Liver (tissue), 9 donors: ENCODE data around the gene IGSF3. TPM values are rescaled to one million over a fixed set of nuclear protein-coding genes. Genes with fewer than 3 reads are reported as not detected.
"Not testable (repeated sequence)": the region's sequence is repeated elsewhere in the genome, so short reads cannot be mapped to it uniquely, and the experiment has no call there.

Source experiments
- DNase-seq: peaks from one replicate; pipeline ENCODE4 v3.0.0-alpha.2; 2017; ENCODE audit warnings: low spot score
- H3K27ac ChIP-seq, 2 donors: one replicate each; pipeline ENCODE4 v1.7.0; 2013; ENCODE audit warnings: inconsistent platforms in 2 of 2, low read length in 2 of 2, control low read depth in 1 of 2, low read depth in 1 of 2, mild to moderate bottlenecking in 1 of 2
- H3K27me3 ChIP-seq, 4 donors: one replicate each; pipeline versions ENCODE4 v1.6.1 to v1.7.0; 2013; ENCODE audit warnings: low read length in 3 of 4, inconsistent platforms in 1 of 4, mild to moderate bottlenecking in 1 of 4, moderate library complexity in 1 of 4; ENCODE audit not compliant: control insufficient read depth in 4 of 4, insufficient read depth in 4 of 4
- H3K36me3 ChIP-seq, 4 donors: one replicate each; pipeline versions ENCODE4 v1.6.1 to v1.7.0; 2013; ENCODE audit warnings: low read length in 3 of 4, mild to moderate bottlenecking in 3 of 4, low read depth in 1 of 4, moderate library complexity in 1 of 4; ENCODE audit not compliant: control insufficient read depth in 4 of 4, insufficient read depth in 3 of 4
- H3K4me1 ChIP-seq, 4 donors: one replicate each; pipeline versions ENCODE4 v1.6.1 to v1.7.0; 2013; ENCODE audit warnings: low read length in 3 of 4, mild to moderate bottlenecking in 3 of 4, moderate library complexity in 1 of 4; ENCODE audit not compliant: control insufficient read depth in 4 of 4, insufficient read depth in 4 of 4
- H3K4me3 ChIP-seq, 3 donors: one replicate each; pipeline versions ENCODE4 v1.6.1 to v1.7.0; 2013; ENCODE audit warnings: low read length in 3 of 3, control low read depth in 1 of 3, low read depth in 1 of 3, mild to moderate bottlenecking in 1 of 3
- H3K9ac ChIP-seq, 2 donors: one replicate each; pipeline ENCODE4 v1.7.0; 2013; ENCODE audit warnings: low read length in 2 of 2, mild to moderate bottlenecking in 2 of 2, moderate library complexity in 2 of 2, control low read depth in 1 of 2, low read depth in 1 of 2
- H3K9me3 ChIP-seq, 4 donors: one replicate each; pipeline versions ENCODE4 v1.6.1 to v1.7.0; 2013; ENCODE audit warnings: low read length in 3 of 4; ENCODE audit not compliant: control insufficient read depth in 4 of 4
- EGR1 ChIP-seq, 2 donors: IDR thresholded peaks; 2 replicates each; pipeline ENCODE4 v1.6.1; 2016 to 2018; ENCODE audit warnings: antibody characterized with exemption in 2 of 2, low read depth in 2 of 2
- FOXA1 ChIP-seq: IDR thresholded peaks from 2 replicates; pipeline ENCODE4 v1.6.1; 2016; ENCODE audit warnings: antibody characterized with exemption
- FOXA2 ChIP-seq: IDR thresholded peaks from 2 replicates; pipeline ENCODE4 v1.6.1; 2016; ENCODE audit warnings: antibody characterized with exemption
- GABPA ChIP-seq, 2 donors: IDR thresholded peaks in 1 of 2; conservative IDR thresholded peaks in 1 of 2; 2 replicates each; pipeline ENCODE4 v1.6.1; 2016; ENCODE audit warnings: antibody characterized with exemption in 2 of 2, mild to moderate bottlenecking in 1 of 2, moderate library complexity in 1 of 2
- HNF4A ChIP-seq, 2 donors: conservative IDR thresholded peaks; 2 replicates each; pipeline ENCODE4 v1.6.1; 2016; ENCODE audit warnings: antibody characterized with exemption in 2 of 2, mild to moderate bottlenecking in 2 of 2
- HNF4G ChIP-seq: IDR thresholded peaks from 2 replicates; pipeline ENCODE4 v1.6.1; 2016; ENCODE audit warnings: antibody characterized with exemption
- JUND ChIP-seq, 2 donors: IDR thresholded peaks; 2 replicates each; pipeline ENCODE4 v1.6.1; 2016; ENCODE audit warnings: antibody characterized with exemption in 2 of 2
- NR2F2 ChIP-seq: IDR thresholded peaks from 2 replicates; pipeline ENCODE4 v1.6.1; 2016; ENCODE audit warnings: antibody characterized with exemption
- RAD21 ChIP-seq, 2 donors: IDR thresholded peaks; 2 replicates each; pipeline ENCODE4 v1.6.1; 2016; ENCODE audit warnings: antibody characterized with exemption in 2 of 2, mild to moderate bottlenecking in 2 of 2
- RXRA ChIP-seq, 2 donors: IDR thresholded peaks; 2 replicates each; pipeline ENCODE4 v1.6.1; 2017 to 2018; ENCODE audit warnings: antibody characterized with exemption in 2 of 2, mild to moderate bottlenecking in 1 of 2
- SP1 ChIP-seq: IDR thresholded peaks from 2 replicates; pipeline ENCODE4 v1.6.1; 2018; ENCODE audit warnings: antibody characterized with exemption, mild to moderate bottlenecking
- TAF1 ChIP-seq: conservative IDR thresholded peaks from 2 replicates; pipeline ENCODE4 v1.6.1; 2016; ENCODE audit warnings: antibody characterized with exemption, mild to moderate bottlenecking
- YY1 ChIP-seq: IDR thresholded peaks from 2 replicates; pipeline ENCODE4 v1.6.1; 2016; ENCODE audit warnings: antibody characterized with exemption, mild to moderate bottlenecking
- WGBS: extraction: QIAGEN DNeasy Blood & Tissue Kit; methylation state at CpG from one replicate; pipeline ENCODE4 v1.1.7; 2013; 5-methylcytosine and 5-hydroxymethylcytosine counted together
- polyA plus RNA-seq, 2 donors: library from polyadenylated mRNA; stranded (reverse) in 1 of 2; unstranded in 1 of 2; fragments of 200-250 nt in 1 of 2; fragments of >200 nt in 1 of 2; fragmentation: Nextera tagmentation in 1 of 2; extraction: Ambion mirVana in 1 of 2; gene quantifications; one replicate each; pipeline versions ENCODE4 v1.2.1 to v1.2.3, GENCODE V29; 2013 to 2015
- total RNA-seq, 2 donors: library from RNA; depleted of rRNA; stranded (reverse); fragments of >200 nt; gene quantifications; one replicate each; pipeline ENCODE4 v1.2.3, GENCODE V29; 2014
- TF ChIP-seq, protein P1 (sequence below): fragments of 150-350 bp; IDR thresholded peaks from 2 replicates; pipeline ENCODE4 v1.5.1; 2017; ENCODE audit warnings: improper control_type of control experiment, low read depth, low read length; ENCODE audit not compliant: missing input control
- TF ChIP-seq, protein P2 (sequence below): IDR thresholded peaks from 2 replicates; pipeline ENCODE4 v1.6.1; 2016; ENCODE audit warnings: antibody characterized with exemption
- TF ChIP-seq, protein P3 (sequence below): IDR thresholded peaks from 2 replicates; pipeline ENCODE4 v1.6.1; 2016; ENCODE audit warnings: antibody characterized with exemption, mild to moderate bottlenecking
- TF ChIP-seq, protein P4 (sequence below): IDR thresholded peaks from 2 replicates; pipeline ENCODE4 v1.6.1; 2016; ENCODE audit warnings: antibody characterized with exemption
- TF ChIP-seq, protein P5 (sequence below): IDR thresholded peaks from 2 replicates; pipeline ENCODE4 v1.6.1; 2016; ENCODE audit warnings: antibody characterized with exemption
- donor health status: healthy.
- donor health status: healthy.
- donor health status: healthy.
- donor health status: healthy.
- donor health status: healthy.

IGSF3 gene
- total and polyA plus RNA-seq, 4 donors = 0.14 to 5.4 (median 0.68) TPM

DNA sequence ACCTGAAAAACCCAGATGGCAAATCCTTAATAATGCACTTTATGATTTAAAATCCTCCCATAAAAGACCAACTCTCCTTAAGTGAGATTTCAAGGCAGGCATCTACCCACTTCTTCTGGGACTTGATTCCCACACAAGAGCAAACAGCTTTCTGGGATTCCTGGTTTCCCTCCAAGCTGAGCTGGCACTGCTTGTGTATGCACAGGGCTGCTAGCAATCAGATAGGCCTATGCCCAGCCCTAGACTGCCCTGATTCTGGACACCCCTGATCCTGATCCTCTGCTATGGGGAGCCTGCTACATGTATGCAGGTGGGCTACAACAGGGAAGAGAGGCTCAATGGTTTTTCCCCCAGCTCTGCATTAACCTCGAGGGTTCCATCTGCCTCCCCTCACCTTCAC lies 60.1 kb downstream of the IGSF3 start:
- not testable (repeated sequence) for H3K27me3 ChIP-seq, H3K9ac ChIP-seq, DNase-seq, H3K9me3 ChIP-seq, H3K4me3 ChIP-seq, H3K4me1 ChIP-seq, H3K27ac ChIP-seq, H3K36me3 ChIP-seq
- WGBS = 77% methylated on average over 1 of the region's 1 CpG

DNA sequence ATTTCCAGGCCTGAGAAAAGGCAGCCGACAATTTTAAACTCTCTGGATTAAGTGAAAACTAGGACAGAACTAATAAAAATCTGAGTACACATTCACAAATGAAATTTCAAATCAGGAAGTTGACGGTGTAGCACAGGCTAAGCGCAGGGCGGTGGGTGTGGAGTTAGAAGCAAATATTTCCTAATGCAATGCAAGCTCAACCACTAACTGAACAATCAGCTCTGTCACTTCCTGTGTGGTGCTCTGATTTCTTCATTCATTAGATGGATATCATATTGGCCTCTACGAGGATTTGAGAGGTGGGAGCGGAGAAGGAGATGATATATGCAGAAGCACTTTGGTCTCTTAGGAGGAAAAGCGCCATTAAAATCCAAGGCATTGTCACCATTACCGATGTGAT lies 61.5 kb downstream of the IGSF3 start:
- H3K27me3 ChIP-seq, H3K27ac ChIP-seq, H3K9me3 ChIP-seq, DNase-seq, H3K36me3 ChIP-seq, H3K4me1 ChIP-seq, H3K9ac ChIP-seq, H3K4me3 ChIP-seq: not testable (repeated sequence)
- 85% methylated on average over 7 of the region's 8 CpGs for WGBS

DNA sequence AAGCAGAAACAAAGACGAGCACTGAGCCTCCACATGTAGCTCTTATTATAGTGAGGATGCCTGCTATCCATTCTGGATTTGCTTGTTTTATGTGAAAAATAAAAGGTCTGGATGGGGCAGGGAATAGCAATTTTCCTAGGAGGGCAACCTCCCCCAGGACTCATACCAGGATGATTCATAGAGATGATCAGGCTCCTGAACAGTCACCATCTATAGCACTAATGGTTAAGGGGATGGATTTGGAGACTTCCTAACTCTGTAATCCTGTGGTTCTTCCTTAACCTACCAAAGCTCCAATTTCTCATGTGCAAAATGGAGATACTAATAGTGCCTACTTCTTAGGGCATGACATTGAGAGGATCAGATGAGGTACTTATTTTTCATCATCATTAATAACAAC lies 62.2 kb downstream of the IGSF3 start:
- no peaks in the 10 kb centered on the region for H3K9me3 ChIP-seq
- H3K36me3 ChIP-seq = no peaks in the 10 kb centered on the region
- no peak overlapping the region for H3K27ac ChIP-seq
- no peaks in the 10 kb centered on the region for H3K27me3 ChIP-seq
- no peaks in the 10 kb centered on the region for H3K4me1 ChIP-seq
- no peak overlapping the region for H3K9ac ChIP-seq
- no peak overlapping the region for H3K4me3 ChIP-seq
- WGBS = 97% methylated on average over 1 of the region's 1 CpG
- DNase-seq = no peak
- no peak for TF ChIP-seq EGR1 (IDR thresholded peaks at IDR 0.05; ENCODE audit: low read depth in 2 of 2)
- no peak for TF ChIP-seq JUND (IDR thresholded peaks at IDR 0.05)
- no peak for TF ChIP-seq YY1
- TF ChIP-seq, protein P1, sequence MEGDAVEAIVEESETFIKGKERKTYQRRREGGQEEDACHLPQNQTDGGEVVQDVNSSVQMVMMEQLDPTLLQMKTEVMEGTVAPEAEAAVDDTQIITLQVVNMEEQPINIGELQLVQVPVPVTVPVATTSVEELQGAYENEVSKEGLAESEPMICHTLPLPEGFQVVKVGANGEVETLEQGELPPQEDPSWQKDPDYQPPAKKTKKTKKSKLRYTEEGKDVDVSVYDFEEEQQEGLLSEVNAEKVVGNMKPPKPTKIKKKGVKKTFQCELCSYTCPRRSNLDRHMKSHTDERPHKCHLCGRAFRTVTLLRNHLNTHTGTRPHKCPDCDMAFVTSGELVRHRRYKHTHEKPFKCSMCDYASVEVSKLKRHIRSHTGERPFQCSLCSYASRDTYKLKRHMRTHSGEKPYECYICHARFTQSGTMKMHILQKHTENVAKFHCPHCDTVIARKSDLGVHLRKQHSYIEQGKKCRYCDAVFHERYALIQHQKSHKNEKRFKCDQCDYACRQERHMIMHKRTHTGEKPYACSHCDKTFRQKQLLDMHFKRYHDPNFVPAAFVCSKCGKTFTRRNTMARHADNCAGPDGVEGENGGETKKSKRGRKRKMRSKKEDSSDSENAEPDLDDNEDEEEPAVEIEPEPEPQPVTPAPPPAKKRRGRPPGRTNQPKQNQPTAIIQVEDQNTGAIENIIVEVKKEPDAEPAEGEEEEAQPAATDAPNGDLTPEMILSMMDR = no peak
- TF ChIP-seq GABPA (IDR thresholded peaks at IDR 0.05 in 1 of 2, conservative IDR thresholded peaks at IDR 0.05 in 1 of 2) = no peak
- TF ChIP-seq, protein P2, sequence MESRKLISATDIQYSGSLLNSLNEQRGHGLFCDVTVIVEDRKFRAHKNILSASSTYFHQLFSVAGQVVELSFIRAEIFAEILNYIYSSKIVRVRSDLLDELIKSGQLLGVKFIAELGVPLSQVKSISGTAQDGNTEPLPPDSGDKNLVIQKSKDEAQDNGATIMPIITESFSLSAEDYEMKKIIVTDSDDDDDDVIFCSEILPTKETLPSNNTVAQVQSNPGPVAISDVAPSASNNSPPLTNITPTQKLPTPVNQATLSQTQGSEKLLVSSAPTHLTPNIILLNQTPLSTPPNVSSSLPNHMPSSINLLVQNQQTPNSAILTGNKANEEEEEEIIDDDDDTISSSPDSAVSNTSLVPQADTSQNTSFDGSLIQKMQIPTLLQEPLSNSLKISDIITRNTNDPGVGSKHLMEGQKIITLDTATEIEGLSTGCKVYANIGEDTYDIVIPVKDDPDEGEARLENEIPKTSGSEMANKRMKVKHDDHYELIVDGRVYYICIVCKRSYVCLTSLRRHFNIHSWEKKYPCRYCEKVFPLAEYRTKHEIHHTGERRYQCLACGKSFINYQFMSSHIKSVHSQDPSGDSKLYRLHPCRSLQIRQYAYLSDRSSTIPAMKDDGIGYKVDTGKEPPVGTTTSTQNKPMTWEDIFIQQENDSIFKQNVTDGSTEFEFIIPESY = no peak
- TF ChIP-seq, protein P3, sequence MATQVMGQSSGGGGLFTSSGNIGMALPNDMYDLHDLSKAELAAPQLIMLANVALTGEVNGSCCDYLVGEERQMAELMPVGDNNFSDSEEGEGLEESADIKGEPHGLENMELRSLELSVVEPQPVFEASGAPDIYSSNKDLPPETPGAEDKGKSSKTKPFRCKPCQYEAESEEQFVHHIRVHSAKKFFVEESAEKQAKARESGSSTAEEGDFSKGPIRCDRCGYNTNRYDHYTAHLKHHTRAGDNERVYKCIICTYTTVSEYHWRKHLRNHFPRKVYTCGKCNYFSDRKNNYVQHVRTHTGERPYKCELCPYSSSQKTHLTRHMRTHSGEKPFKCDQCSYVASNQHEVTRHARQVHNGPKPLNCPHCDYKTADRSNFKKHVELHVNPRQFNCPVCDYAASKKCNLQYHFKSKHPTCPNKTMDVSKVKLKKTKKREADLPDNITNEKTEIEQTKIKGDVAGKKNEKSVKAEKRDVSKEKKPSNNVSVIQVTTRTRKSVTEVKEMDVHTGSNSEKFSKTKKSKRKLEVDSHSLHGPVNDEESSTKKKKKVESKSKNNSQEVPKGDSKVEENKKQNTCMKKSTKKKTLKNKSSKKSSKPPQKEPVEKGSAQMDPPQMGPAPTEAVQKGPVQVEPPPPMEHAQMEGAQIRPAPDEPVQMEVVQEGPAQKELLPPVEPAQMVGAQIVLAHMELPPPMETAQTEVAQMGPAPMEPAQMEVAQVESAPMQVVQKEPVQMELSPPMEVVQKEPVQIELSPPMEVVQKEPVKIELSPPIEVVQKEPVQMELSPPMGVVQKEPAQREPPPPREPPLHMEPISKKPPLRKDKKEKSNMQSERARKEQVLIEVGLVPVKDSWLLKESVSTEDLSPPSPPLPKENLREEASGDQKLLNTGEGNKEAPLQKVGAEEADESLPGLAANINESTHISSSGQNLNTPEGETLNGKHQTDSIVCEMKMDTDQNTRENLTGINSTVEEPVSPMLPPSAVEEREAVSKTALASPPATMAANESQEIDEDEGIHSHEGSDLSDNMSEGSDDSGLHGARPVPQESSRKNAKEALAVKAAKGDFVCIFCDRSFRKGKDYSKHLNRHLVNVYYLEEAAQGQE = no peak
- TF ChIP-seq FOXA2 = no peak
- TF ChIP-seq HNF4G = no peak
- no peak for TF ChIP-seq TAF1
- no peak for TF ChIP-seq NR2F2
- TF ChIP-seq RXRA (IDR thresholded peaks at IDR 0.05) = no peak
- no peak for TF ChIP-seq SP1
- TF ChIP-seq, protein P4, sequence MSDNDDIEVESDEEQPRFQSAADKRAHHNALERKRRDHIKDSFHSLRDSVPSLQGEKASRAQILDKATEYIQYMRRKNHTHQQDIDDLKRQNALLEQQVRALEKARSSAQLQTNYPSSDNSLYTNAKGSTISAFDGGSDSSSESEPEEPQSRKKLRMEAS = no peak
- no peak for TF ChIP-seq FOXA1
- TF ChIP-seq, protein P5, sequence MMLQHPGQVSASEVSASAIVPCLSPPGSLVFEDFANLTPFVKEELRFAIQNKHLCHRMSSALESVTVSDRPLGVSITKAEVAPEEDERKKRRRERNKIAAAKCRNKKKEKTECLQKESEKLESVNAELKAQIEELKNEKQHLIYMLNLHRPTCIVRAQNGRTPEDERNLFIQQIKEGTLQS = no peak
- no peak for TF ChIP-seq HNF4A (conservative IDR thresholded peaks at IDR 0.05)
- no peak for TF ChIP-seq RAD21 (IDR thresholded peaks at IDR 0.05)

DNA sequence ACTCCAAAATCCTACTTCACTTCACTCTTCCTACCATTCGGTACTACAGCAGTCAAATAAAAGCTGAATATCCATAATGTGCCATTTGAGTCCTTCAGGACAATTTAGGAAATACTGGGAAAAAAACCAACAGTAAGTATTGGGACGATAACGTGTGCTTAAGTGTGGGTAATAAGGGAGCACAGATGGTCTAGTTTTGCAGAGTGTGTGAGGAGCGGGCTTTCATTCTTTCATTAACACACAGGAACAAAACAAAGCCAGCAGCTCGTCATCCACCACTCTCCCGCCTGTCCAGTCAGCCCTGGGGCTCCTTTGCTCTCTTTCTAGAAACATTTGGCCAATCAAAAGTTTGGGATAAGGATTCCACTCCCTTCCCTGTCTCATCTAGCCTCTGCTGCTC lies 63.1 kb downstream of the IGSF3 start:
- 90% methylated on average over 6 of the region's 6 CpGs for WGBS
- not testable (repeated sequence) for H3K27ac ChIP-seq, H3K9ac ChIP-seq

More for the DNA sequence above, 63.1 kb downstream of the IGSF3 start:
- not testable (repeated sequence) for H3K4me3 ChIP-seq, DNase-seq, H3K4me1 ChIP-seq, H3K36me3 ChIP-seq, H3K27me3 ChIP-seq, H3K9me3 ChIP-seq
